ENCODE data around the gene DDX17. TPM values are rescaled to one million over a fixed set of nuclear protein-coding genes. Genes with fewer than 3 reads are reported as not detected.

DDX17 gene
- total RNA-seq: 403 and 461 TPM in 2 replicates

DNA sequence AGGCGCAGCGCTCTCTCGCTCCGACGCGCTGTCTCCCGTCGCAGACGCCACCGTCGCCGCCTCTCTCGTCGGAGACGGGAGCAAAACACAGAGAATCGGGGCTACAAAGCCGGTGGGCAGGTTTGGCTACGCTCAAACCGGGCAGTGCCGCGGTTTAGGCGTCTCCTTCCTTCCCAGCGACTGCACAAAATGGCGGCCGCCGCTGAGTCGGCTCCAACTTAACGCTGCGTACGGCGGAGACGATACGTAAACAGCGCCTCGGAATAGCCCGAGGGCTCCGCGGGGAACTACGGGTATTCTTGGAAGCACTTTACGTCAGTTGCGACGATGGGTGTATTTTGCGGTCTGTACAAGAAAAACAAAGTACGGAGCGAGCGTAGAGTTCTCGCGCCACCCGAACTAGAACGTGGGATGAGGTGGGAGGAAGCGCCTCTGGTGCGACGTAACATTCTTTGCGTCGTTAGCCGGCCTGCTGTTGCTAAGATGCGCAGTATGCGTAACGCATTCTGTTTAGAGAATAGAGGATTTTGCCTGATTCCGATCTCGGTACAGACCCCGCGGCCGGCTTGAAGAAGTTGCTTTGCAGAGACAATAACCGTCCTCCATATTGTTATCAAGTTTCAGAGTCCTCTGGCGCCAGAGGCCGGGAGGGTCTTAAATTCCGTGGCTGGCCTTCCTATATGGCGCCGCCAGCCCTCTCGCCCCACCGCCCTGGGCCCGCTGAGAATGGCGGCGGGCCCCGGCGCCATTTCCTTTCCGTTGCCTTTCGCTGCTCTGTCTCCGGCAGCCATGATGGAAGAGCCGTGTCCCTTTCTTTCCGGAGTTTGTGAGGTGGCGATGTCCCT is at the start of gene DDX17:
DDX17 (minus strand) TSS at position 194 of the 845 bp plus-strand sequence.

DNA sequence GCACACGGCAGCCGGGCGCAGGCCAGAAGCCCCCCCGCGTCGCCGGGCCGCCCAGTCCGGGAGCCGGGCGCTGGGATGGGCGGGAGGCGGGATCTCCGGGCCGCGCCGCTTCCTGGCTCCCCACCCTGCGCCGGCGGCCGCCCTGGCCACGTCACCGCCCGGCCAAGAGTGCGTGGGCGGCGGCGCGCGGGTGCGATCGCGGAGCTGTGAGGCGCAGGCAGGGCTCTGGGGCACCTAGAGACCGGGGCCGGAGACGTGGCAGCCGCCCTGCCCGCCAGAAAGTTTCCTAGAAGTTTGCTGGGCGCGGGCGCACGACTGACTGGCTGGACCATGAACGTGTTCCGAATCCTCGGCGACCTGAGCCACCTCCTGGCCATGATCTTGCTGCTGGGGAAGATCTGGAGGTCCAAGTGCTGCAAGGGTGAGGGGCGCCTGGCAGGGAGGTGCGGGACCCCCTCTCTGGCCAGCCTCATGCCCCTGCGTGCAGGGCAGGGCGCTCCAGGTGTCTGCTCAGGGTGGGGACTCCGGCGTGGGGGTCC is 38.1 kb downstream of the DDX17 start, which contains the start of gene KDELR3:
KDELR3 (plus strand) TSS at position 193 of the 539 bp plus-strand sequence; CDS start at position 331, 138 bp downstream.

DNA sequence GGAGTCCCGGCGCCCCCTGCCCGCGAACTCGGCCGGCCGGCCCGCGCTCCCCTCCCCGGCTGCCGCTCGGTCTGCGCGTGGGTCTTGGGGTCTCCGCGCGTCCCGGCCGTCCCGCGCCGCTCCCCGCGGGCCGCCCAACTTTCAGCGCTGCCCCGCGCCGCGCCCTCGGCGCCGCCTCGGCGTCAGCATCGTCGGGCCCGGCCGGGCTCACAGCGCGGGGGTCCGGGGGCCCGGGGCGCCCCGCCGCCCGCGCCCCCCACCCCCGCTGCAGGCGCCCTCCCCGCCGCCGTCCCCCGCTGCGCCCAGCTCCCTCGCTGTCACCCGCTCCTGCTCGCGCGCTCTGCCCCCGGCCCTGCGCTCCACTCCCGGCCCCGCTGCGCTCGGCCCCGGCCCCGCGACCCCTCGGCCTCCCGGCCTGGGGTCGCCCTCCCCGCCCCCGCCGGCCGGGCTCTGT is 51.0 kb downstream of the DDX17 start, which contains the start of gene KCNJ4:
KCNJ4 (minus strand) TSS at position 124 of the 454 bp plus-strand sequence. CDS start 27,067 bp downstream, outside the sequence.

Other genes with a start within 250 kb of the DDX17 start
- 34.4 and 35.1 TPM in 2 replicates for gene TMEM184B, start 233.3 kb downstream of the DDX17 start, total RNA-seq
- 84.9 and 97.3 TPM in 2 replicates for gene CSNK1E, start 188.9 kb downstream of the DDX17 start, total RNA-seq
- not detected in 2 replicates for gene KCNJ4, start 51.1 kb downstream of the DDX17 start, total RNA-seq
- gene KDELR3, start 38.2 kb downstream of the DDX17 start, total RNA-seq: 172 and 206 TPM in 2 replicates
- gene DMC1, start 63.9 kb upstream of the DDX17 start, total RNA-seq: 10.3 and 11.5 TPM in 2 replicates
- gene FAM227A, start 150.1 kb upstream of the DDX17 start, total RNA-seq: 3.1 and 3.3 TPM in 2 replicates
- gene CBY1, start 150.3 kb upstream of the DDX17 start, total RNA-seq: 16.1 and 19.7 TPM in 2 replicates
- gene TOMM22, start 175.6 kb upstream of the DDX17 start, total RNA-seq: 70.9 and 76.4 TPM in 2 replicates
- 56.5 and 66.5 TPM in 2 replicates for gene JOSD1, start 194.6 kb upstream of the DDX17 start, total RNA-seq
- 19.1 and 23.5 TPM in 2 replicates for gene GTPBP1, start 199.6 kb upstream of the DDX17 start, total RNA-seq
- gene SUN2, start 249.7 kb upstream of the DDX17 start, total RNA-seq: 69.3 and 82.7 TPM in 2 replicates